ENCODE measurements around the gene SP5. TPM values are rescaled to one million over a fixed set of nuclear protein-coding genes. Genes with fewer than 3 reads are reported as not detected.
"Not testable (repeated sequence)": the region's sequence is repeated elsewhere in the genome, so short reads cannot be mapped to it uniquely, and the experiment has no call there.

The SP5 gene
- total RNA-seq, 1 experiment from 2014 or later, result not detected

DNA sequence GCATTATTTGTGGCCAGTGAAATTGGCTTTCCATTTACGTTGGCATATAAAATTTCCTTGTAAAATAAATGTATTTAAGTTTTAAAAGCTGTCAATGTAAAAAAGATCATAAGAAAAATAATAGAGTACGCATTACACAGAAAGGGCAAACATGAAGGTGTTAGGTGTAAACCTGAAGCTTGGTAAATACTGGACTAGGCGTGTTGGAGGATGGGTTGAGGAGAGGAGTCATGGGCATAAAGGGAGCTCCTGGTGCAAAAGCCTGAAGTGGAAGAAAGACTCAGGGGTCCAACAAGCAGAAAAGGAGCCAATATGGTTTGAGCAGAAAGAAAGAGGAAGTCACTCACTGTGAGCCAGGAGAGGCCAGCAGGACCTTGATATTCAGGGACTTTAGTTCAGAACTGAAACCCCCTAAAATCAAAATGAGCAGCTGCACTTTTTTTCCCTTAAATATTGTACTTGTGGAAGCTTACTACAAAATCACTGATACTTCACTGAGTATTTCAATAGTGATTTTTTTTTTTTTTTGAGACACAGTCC, 24.4 kb downstream of the SP5 start:
- H3K9me3 ChIP-seq (replicated peaks), result no peaks in the 10 kb centered on the region
- peaks cover 22% of the 10 kb centered on the region for H3K4me1 ChIP-seq
- H3K27ac ChIP-seq, result peak overlapping the region; percentile 50
- H3K36me3 ChIP-seq, result no peaks in the 10 kb centered on the region
- DNase-seq, result no peak
- H3K4me3 ChIP-seq, result no peak overlapping the region
- H3K27me3 ChIP-seq, result no peaks in the 10 kb centered on the region

DNA sequence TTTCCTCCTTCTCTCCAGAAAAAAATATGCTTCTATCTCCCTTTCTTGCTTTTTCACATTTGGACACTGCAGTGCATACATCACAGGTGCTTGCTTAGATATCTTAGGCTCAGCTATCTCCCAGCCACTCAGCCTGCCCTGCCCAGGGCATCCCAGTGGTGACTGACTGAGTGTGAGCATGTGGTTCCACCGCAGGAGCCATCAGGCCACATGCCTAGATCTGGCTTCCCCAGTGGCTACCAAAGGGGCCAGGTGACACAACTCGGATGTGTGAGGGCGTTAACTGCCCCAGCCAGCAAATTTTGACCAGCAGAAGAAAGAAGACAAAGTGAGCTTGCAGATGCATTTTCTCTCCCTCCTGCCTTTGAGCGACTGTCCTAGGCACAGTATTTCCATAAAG, 25.5 kb downstream of the SP5 start:
- peaks cover 28% of the 10 kb centered on the region for H3K4me1 ChIP-seq
- H3K36me3 ChIP-seq, result no peaks in the 10 kb centered on the region
- no peak for DNase-seq
- no peaks in the 10 kb centered on the region for H3K9me3 ChIP-seq (replicated peaks)
- H3K27me3 ChIP-seq, result no peaks in the 10 kb centered on the region
- H3K4me3 ChIP-seq, result no peak overlapping the region
- no peak overlapping the region for H3K27ac ChIP-seq

DNA sequence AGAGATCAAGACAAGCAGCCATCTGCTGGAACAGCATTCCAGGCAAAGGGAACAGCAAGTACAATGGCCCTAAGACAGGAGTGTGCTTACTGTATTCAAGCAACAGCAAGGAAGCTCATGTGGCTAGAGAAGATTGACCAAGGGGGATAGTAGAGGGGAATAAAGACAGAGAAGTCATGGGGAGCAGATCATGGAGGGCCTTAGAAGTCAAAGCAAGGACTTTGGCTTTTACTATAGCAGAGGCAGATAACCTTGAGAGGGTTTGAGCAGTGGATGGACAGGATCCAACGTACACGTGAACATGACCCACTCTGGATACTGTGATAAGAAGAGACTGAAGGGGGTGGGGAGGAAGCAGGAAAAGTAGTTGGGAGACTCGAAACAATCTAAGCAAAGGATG, 26.9 kb downstream of the SP5 start:
- Histone ChIP-seq H3K4me3 (no peak overlapping the region), H3K27ac (no peak overlapping the region), H3K36me3 (no peaks in the 10 kb centered on the region), H3K27me3 (no peaks in the 10 kb centered on the region), H3K4me1 (peaks cover 28% of the 10 kb centered on the region), H3K9me3 (replicated peaks) (no peaks in the 10 kb centered on the region)
- no peak for DNase-seq

DNA sequence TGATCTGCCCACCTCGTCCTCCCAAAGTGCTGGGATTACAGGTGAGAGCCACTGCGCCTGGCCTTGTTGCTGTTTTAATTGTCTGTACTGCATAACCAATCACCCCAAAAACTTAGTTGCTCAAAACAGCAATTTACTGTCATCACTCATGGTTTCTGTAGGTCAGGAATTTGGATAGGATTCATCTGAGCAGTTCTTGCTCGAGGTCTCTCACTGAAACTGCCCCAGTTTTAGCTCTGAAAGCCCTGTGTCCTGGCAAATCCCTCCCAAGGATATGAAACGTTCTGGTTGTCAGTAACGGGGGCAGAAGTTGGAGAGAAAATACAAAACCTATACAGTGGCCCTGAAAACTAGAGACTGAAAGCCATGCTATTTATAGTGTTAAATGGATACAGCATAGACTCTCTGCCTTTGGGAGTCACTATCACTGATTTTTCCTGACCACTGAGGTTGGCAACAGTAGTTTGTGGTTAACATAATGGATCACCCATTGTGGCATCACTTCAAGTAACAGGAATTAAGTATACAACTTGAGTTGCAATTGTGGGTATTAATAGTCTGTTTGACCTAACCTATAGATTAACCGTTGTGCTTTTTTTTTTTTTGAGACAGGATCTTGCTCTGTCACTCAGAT, 27.9 kb downstream of the SP5 start:
- H3K36me3 ChIP-seq, result no peaks in the 10 kb centered on the region
- no peak overlapping the region for H3K27ac ChIP-seq
- no peaks in the 10 kb centered on the region for H3K27me3 ChIP-seq
- H3K9me3 ChIP-seq (replicated peaks), result no peaks in the 10 kb centered on the region
- peaks cover 28% of the 10 kb centered on the region for H3K4me1 ChIP-seq
- DNase-seq, result no peak
- H3K4me3 ChIP-seq, result no peak overlapping the region

DNA sequence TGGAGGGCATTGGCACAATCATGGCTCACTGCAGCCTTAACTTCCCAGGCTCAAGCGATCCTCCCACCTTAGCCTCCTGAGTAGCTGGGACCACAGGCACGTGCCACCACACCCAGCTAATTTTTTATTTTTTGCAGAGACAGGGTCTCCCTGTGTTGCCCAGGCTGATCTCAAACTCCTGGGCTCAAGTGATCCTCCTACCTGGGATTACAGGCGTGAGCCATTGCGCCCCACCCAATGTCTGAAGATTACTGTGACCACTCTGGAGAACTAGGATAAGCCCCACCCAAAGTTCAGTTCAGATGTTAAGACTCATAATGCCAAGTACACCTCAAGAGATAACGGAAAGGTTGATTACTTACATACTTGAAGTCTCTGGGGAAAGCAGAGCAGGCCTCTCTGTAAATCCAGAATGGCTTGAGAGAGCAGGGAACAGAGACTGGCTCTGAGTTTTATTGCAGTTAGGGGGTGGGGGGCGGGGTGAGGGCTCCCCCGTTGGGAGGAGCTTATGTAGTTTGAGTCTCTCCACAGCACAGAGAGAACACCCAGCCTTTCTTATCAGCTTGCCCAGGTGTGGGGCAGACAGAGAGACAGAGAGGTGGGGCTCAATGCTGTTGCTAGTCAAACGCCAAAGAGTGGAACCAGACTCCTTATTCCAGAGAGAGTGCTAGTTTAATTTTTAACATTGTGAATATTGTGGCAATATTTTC, 28.5 kb downstream of the SP5 start:
- no peak for DNase-seq
- Histone ChIP-seq H3K9me3 (replicated peaks) (no peaks in the 10 kb centered on the region), H3K27ac (no peak overlapping the region), H3K4me3 (no peak overlapping the region), H3K4me1 (peaks cover 25% of the 10 kb centered on the region), H3K27me3 (no peaks in the 10 kb centered on the region), H3K36me3 (no peaks in the 10 kb centered on the region)

DNA sequence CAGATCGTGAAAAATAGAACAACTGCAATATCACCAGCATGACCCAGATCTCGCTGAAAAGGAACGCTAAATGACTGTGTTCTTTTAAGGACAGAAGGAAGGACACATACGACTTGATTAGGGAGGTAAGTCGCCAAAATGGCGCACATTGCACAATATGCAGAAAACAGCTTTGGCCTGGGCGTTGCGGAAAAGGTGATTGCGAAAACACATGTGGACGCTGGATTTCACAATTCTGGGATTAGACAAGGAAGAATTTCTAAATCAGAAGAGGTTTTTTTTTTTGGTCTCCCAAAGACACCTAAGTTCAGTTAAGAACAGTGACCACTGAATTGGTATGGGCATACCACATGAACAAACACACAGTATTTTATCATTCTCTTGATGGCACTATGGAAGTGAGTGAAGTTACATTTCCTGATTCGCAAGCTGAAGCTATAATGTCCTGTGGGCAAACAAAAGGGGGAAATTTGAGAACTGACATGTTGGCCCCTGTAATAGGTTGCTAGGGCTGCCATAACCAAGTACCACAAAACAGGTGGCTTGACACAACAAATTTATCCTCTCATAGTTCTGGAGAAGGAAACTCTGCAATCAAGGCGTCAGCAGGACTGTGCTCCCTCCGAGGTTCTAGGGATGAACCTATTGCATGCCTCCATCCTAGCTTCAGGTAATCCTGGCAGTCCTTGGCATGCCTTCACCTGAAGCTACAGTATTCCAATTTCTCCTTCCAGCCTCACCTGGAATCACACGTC, 29.3 kb downstream of the SP5 start:
- DNase-seq, result peak; percentile 30 to 73
- H3K27me3 ChIP-seq, result no peaks in the 10 kb centered on the region
- no peak overlapping the region for H3K27ac ChIP-seq
- peaks cover 19% of the 10 kb centered on the region for H3K4me1 ChIP-seq
- H3K4me3 ChIP-seq, result no peak overlapping the region
- no peaks in the 10 kb centered on the region for H3K36me3 ChIP-seq
- no peaks in the 10 kb centered on the region for H3K9me3 ChIP-seq (replicated peaks)

DNA sequence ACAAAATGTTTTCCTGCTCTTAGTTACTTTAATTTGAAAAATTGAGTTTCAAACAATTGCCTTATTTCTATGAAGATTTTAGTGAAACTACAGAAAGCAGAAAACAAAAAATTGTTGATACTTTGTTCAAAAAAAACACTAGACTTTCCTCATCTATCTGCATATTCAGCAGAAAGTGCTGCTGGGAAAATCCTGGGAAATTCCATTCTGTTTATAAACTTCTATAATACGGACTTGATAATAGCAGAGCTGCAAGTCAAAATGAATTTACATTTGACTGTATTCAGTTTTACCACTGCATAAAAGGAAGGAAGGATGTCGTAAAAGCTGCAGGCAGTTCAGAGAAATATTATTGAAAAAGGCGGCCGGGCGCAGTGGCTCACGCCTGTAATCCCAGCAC, 30.2 kb downstream of the SP5 start:
- Histone ChIP-seq H3K36me3 (no peaks in the 10 kb centered on the region), H3K27ac (no peak overlapping the region), H3K27me3 (no peaks in the 10 kb centered on the region), H3K9me3 (replicated peaks) (no peaks in the 10 kb centered on the region), H3K4me3 (no peak overlapping the region), H3K4me1 (peaks cover 15% of the 10 kb centered on the region)
- DNase-seq, result no peak

DNA sequence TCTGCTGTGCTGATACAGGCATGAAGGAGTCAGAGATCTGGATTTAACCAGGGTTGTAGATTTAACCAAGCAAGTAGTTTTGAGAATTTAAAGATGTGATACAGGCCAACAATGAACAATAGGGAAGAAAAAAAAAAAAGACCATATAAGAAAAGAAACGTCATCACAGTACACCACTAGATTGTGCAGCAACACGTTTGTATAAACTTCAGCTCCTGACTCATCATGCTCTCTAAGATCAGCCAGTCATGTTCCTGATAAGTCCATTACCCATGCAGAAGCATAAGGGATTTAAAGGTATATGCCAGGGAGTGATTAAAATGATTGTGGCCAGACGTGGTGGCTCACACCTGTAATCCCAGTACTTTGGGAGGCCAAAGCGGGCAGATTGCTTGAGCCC, 32.8 kb downstream of the SP5 start:
- Histone ChIP-seq H3K36me3 (no peaks in the 10 kb centered on the region), H3K27ac (no peak overlapping the region), H3K27me3 (no peaks in the 10 kb centered on the region), H3K4me3 (no peak overlapping the region), H3K9me3 (replicated peaks) (no peaks in the 10 kb centered on the region), H3K4me1 (peaks cover 15% of the 10 kb centered on the region)
- no peak for DNase-seq

DNA sequence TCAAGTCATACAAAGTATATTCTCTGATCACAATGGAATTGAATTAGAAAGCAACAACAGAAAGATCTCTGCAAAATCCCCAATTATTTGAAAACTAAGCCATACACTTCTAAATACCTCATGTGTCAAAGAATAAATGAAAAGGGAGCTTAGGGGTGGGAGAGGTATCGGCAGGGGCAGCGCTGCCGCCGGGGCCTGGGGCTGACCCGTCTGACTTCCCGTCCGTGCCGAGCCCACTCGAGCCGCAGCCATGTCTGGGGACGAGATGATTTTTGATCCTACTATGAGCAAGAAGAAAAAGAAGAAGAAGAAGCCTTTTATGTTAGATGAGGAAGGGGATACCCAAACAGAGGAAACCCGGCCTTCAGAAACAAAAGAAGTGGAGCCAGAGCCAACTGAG, 36.4 kb downstream of the SP5 start:
- H3K9me3 ChIP-seq (replicated peaks); H3K4me1 ChIP-seq; H3K36me3 ChIP-seq; H3K27ac ChIP-seq; H3K4me3 ChIP-seq; DNase-seq; H3K27me3 ChIP-seq: not testable (repeated sequence)

DNA sequence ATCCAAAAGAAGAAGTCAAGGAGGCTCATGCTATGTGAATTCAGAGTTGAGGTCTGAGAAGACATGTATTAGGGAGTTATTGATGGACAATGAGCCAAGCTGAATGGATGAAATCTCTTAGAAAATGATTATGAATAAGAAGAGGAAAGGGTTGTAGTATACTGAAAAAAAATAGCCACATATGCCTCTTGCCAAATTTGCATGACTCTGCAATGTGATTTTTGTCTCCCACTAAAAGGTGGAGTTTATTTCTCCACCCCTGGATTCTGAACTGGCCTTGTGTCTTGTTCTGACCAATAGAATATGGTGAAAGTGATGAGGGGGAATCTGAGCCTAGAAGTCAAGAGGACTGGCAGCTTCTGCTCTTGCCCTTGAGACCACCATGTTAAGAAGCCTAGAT, 46.4 kb downstream of the SP5 start:
- Histone ChIP-seq H3K36me3 (no peaks in the 10 kb centered on the region), H3K4me1 (peaks cover 7% of the 10 kb centered on the region), H3K27ac (no peak overlapping the region), H3K27me3 (no peaks in the 10 kb centered on the region), H3K4me3 (no peak overlapping the region), H3K9me3 (replicated peaks) (no peaks in the 10 kb centered on the region)
- no peak for DNase-seq

DNA sequence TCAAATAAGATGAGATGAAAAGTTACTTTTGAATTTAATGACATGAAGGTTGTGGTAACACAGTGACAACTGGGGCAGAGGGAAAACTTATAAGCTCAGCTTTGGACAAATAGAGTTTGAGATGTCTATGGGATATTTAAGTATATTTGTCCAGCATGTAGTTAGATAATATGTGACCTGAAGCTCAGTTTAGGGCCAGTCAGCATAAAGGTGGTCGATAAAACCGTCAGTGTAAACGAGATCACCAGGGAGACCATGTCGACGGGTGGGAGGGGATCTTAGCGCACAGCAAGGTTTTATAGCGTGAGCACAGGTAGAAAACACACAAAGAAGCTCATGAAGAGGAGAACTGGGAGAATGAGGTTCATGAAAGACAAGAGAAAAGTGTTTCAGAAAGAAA, 47.6 kb downstream of the SP5 start:
- H3K4me1 ChIP-seq, result peaks cover 10% of the 10 kb centered on the region
- H3K4me3 ChIP-seq, result no peak overlapping the region
- no peak overlapping the region for H3K27ac ChIP-seq
- H3K27me3 ChIP-seq, result no peaks in the 10 kb centered on the region
- no peaks in the 10 kb centered on the region for H3K9me3 ChIP-seq (replicated peaks)
- H3K36me3 ChIP-seq, result no peaks in the 10 kb centered on the region
- no peak for DNase-seq

DNA sequence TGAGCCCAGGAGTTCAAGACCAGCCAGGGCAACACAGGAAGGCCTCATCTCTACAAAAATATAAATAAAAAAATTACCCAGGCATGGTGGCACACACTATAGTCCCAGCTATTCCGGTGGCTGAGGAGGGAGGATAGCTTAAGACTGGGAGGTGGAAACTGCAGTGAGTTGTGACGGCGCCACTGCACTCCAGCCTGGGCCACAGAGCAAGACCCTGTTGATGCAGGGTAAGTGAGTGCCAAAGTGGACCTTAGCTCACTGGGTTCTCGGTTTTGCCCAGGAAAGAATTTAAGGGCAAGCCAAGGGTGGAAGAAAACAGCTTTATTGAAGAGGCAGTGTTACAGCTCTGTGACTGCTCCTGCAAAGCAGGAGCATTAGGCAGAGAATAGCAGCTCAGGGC, 48.1 kb downstream of the SP5 start:
- no peaks in the 10 kb centered on the region for H3K36me3 ChIP-seq
- H3K27me3 ChIP-seq, result no peaks in the 10 kb centered on the region
- no peak for DNase-seq
- H3K9me3 ChIP-seq (replicated peaks), result no peaks in the 10 kb centered on the region
- H3K4me3 ChIP-seq, result no peak overlapping the region
- no peak overlapping the region for H3K27ac ChIP-seq
- H3K4me1 ChIP-seq, result peaks cover 10% of the 10 kb centered on the region

DNA sequence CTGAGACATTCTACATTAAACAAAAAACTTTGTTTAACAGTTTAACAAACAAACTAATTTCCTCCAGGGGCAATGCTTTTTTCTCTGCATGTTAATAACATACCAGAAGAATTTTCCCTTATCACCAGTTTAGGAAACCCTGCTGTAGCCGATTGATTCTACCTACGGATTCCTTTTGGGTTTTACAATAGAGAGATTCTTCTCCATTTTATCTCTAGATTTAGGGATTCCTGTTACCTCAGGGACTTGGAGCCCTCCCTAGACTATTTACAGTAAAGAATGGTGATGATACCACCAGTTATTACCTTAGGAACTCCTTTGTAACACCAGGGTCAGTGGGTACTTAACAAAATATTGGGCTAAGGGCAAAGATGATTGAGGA, 49.7 kb downstream of the SP5 start:
- Histone ChIP-seq H3K27me3 (no peaks in the 10 kb centered on the region), H3K36me3 (no peaks in the 10 kb centered on the region), H3K4me3 (no peak overlapping the region), H3K9me3 (replicated peaks) (no peaks in the 10 kb centered on the region), H3K4me1 (peaks cover 13% of the 10 kb centered on the region), H3K27ac (no peak overlapping the region)
- no peak for DNase-seq

DNA sequence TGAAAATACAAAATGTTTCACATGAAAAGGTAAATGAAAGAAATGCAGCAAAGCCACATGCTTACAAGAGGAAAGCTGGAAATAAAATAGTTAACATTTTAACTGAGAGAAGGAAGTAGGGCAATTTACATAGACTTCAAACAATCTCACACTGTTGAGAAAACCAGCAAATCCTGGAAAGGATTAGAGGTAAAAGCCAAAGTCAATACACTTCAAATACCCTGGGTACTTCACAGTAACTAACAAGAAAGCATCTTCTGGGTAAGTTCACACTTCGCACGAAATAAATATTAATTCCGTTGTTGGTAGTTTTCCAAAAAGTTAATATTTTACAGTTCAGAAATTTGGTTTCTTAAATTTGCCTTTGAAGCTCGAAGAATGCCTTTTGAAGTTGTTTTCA, 51.6 kb downstream of the SP5 start:
- no peak overlapping the region for H3K27ac ChIP-seq

More for the DNA sequence above, 51.6 kb downstream of the SP5 start:
- H3K9me3 ChIP-seq (replicated peaks), result no peaks in the 10 kb centered on the region
- no peak overlapping the region for H3K4me3 ChIP-seq
- H3K4me1 ChIP-seq, result peaks cover 15% of the 10 kb centered on the region
- peak in 1 of 2 experiments; percentile 12 for DNase-seq
- H3K27me3 ChIP-seq, result no peaks in the 10 kb centered on the region
- no peaks in the 10 kb centered on the region for H3K36me3 ChIP-seq
